ENCODE data around the gene SART1. TPM values are rescaled to one million over a fixed set of nuclear protein-coding genes. Genes with fewer than 3 reads are reported as not detected.
A peak's percentile ranks its signal among the peaks of the same experiment; 100 is the strongest.

SART1 gene
- total RNA-seq, 1 experiment from 2014 or later: 240 TPM

DNA sequence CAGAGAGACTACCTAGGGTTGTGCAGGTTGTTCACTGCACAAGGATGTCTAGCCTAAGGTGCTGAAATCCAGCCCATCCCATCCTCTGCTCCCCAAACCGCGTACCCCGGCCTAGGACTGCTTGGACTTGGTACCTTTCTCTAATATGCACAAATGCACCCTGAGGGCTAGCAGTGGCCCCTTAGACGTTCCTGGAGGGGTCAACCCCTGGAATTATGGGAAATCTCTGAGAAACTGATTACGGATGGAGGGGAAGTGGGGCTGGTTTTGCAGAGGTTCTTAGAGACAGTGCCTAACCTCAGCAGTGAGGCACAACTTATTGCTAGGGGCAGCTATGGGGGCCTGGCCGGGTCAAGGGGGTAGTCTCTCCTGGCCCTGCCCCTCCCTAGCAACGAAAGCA lies 45.1 kb upstream of the SART1 start:
- TF ChIP-seq EZH2 (IDR thresholded peaks at IDR 0.05; ENCODE audit: low read length, unreplicated experiment) (no peak), EZH2phosphoT487 (IDR thresholded peaks at IDR 0.05; ENCODE audit: borderline replicate concordance, low read length) (no peak)
- TF ChIP-seq, protein P1, sequence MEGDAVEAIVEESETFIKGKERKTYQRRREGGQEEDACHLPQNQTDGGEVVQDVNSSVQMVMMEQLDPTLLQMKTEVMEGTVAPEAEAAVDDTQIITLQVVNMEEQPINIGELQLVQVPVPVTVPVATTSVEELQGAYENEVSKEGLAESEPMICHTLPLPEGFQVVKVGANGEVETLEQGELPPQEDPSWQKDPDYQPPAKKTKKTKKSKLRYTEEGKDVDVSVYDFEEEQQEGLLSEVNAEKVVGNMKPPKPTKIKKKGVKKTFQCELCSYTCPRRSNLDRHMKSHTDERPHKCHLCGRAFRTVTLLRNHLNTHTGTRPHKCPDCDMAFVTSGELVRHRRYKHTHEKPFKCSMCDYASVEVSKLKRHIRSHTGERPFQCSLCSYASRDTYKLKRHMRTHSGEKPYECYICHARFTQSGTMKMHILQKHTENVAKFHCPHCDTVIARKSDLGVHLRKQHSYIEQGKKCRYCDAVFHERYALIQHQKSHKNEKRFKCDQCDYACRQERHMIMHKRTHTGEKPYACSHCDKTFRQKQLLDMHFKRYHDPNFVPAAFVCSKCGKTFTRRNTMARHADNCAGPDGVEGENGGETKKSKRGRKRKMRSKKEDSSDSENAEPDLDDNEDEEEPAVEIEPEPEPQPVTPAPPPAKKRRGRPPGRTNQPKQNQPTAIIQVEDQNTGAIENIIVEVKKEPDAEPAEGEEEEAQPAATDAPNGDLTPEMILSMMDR (conservative IDR thresholded peaks at IDR 0.05; ENCODE audit: low read depth, low read length): no peak
- Histone ChIP-seq H3K4me2 (ENCODE audit: low read length) (peak overlapping the region; percentile 86), H3K79me2 (ENCODE audit: low read length) (peaks cover 79% of the 10 kb centered on the region)

DNA sequence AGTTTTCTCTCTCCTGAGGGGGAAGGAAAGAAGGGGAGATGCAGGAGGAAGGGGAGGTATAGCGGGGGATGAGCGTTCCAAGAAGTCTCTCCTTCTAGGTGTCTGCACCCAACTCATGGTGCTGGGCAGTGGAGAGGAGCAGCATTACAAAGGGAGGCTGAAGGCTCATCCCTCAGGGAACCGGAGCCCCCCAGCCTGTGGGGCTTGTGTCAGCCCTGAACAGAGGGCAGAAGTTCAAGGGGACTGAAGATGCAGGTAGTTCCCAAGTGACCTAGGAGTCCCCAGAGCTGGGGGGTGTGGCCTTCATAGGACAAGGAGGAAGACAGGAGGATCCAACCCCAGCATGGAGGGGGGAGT lies 44.5 kb upstream of the SART1 start:
- peaks cover 66% of the 10 kb centered on the region for H3K4me1 ChIP-seq (ENCODE audit: insufficient read depth, low read length)
- peaks cover 84% of the 10 kb centered on the region for H3K79me2 ChIP-seq (ENCODE audit: low read length)
- no TSS peak for BruUV-seq (replicated peaks)
- H2AFZ ChIP-seq (ENCODE audit: low read length): no peak overlapping the region
- ChIA-PET CTCF (no interaction called here), POLR2A (ENCODE audit: unreplicated experiment) (no interaction called here)
- no peaks in the 10 kb centered on the region for H3K9me2 ChIP-seq (replicated peaks; ENCODE audit: low read length)
- ATAC-seq: no peak
- peak overlapping the region; percentile 76 for H3K4me3 ChIP-seq (ENCODE audit: low read length)
- no peak for TF ChIP-seq EZH2phosphoT487 (IDR thresholded peaks at IDR 0.05; ENCODE audit: borderline replicate concordance, low read length)
- peaks cover 3% of the 10 kb centered on the region; the same call in 1 of the 2 replicates for H3K36me3 ChIP-seq (ENCODE audit: low read depth, low read length)
- no peaks in the 10 kb centered on the region for H3K27me3 ChIP-seq (ENCODE audit: low read length)
- H3K9me3 ChIP-seq (ENCODE audit: low read length): no peaks in the 10 kb centered on the region
- peak overlapping the region; percentile 92 for H3K9ac ChIP-seq (ENCODE audit: low read length)
- H4K20me1 ChIP-seq (ENCODE audit: low read length): 0 out of 2 replicates have a peak, but pooled peaks cover 6% of the 10 kb centered on the region
- peak overlapping the region; percentile 86 for H3K4me2 ChIP-seq (ENCODE audit: low read length)
- DNase-seq: peak; percentile 31
- peak overlapping the region; percentile 93 for H3K27ac ChIP-seq (ENCODE audit: low read length)
- intact Hi-C loops (cut with micrococcal nuclease): no loop called here
- peaks cover 5% of the 10 kb centered on the region for H3F3A ChIP-seq (ENCODE audit: low read length, unreplicated experiment)

More for the DNA sequence above, 45.1 kb upstream of the SART1 start:
- H2AFZ ChIP-seq (ENCODE audit: low read length): no peak overlapping the region
- no peak for ATAC-seq
- H3K4me1 ChIP-seq (ENCODE audit: insufficient read depth, low read length): peaks cover 72% of the 10 kb centered on the region
- ChIA-PET CTCF (interaction anchor here (1.3 kb wide), 1 partner anchor 28 kb away, joined by 16 read pairs; the partner anchor contains the start of gene FIBP), POLR2A (ENCODE audit: unreplicated experiment) (interaction anchor here (0.6 to 1.7 kb wide), 7 partner anchors 13 to 28 kb away, joined by 3 to 35 read pairs (median 7); partner anchors contain the start of genes CCDC85B, FIBP and FOSL1)
- H3F3A ChIP-seq (ENCODE audit: low read length, unreplicated experiment): peaks cover 5% of the 10 kb centered on the region
- no peaks in the 10 kb centered on the region for H3K27me3 ChIP-seq (ENCODE audit: low read length)
- BruUV-seq (replicated peaks): no TSS peak
- 0 out of 2 replicates have a peak, but pooled peaks cover 6% of the 10 kb centered on the region for H4K20me1 ChIP-seq (ENCODE audit: low read length)
- peak overlapping the region; percentile 76 for H3K4me3 ChIP-seq (ENCODE audit: low read length)
- H3K9me3 ChIP-seq (ENCODE audit: low read length): no peaks in the 10 kb centered on the region
- peak overlapping the region; percentile 93 for H3K27ac ChIP-seq (ENCODE audit: low read length)
- peak overlapping the region; percentile 92 for H3K9ac ChIP-seq (ENCODE audit: low read length)
- no peaks in the 10 kb centered on the region for H3K9me2 ChIP-seq (replicated peaks; ENCODE audit: low read length)
- intact Hi-C loops (cut with micrococcal nuclease): no loop called here
- no peaks in the 10 kb centered on the region for H3K36me3 ChIP-seq (ENCODE audit: low read depth, low read length)
- no peak for DNase-seq

DNA sequence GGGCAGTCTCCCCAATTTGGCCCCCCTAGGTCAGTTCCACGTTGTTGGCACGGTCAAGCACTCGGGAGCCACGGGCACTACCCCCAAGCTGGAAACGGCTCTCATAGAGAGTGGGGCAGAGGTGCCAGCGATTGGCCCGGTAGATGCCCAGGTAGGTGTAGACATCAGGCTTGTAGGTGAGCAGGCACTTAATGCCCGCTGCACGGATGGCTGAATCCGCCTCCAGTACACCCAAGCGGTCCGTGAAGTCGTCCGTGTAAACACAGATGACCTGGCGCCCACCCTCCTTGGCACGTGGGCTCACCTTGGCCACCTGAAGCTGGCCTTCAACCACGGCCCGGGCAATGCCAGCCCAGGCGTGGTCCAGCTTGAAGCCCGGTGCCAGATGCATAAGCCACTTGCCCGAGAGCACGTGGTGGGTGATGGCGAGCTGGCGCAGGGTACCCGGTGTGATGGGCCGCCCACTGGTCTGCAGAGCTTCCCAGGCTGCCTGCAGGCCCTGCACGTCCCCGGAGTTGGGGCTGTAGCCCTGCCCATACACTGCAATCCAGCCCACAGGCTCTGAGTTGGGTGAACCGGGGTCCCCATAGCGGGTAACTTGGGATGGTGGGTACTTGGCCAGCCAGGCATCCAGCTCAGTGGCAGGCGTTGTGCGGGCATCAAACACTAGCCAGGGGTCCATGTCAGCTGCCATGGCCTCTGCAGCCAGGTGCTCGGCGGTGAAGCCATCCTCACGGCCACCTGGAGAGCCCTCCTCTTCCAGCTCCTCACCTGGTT lies 43.9 kb upstream of the SART1 start:
- peaks cover 6% of the 10 kb centered on the region for H3F3A ChIP-seq (ENCODE audit: low read length, unreplicated experiment)
- peak overlapping the region; percentile 92 for H3K9ac ChIP-seq (ENCODE audit: low read length)
- 0 out of 2 replicates have a peak, but pooled peaks cover 6% of the 10 kb centered on the region for H4K20me1 ChIP-seq (ENCODE audit: low read length)
- H3K4me2 ChIP-seq (ENCODE audit: low read length): peak overlapping the region; percentile 86
- CTCF ChIA-PET: interaction anchor here (0.6 kb wide), 1 partner anchor 17 kb away, joined by 3 read pairs; no protein-coding TSS in a partner anchor
- H3K27ac ChIP-seq (ENCODE audit: low read length): peak overlapping the region; percentile 93
- no peak overlapping the region for H2AFZ ChIP-seq (ENCODE audit: low read length)
- peaks cover 9% of the 10 kb centered on the region; the same call in 1 of the 2 replicates for H3K36me3 ChIP-seq (ENCODE audit: low read depth, low read length)
- intact Hi-C loops (cut with micrococcal nuclease): no loop called here
- POLR2A ChIA-PET (ENCODE audit: unreplicated experiment): interaction anchor here (0.5 to 1.2 kb wide), 5 partner anchors 22 to 346 kb away, joined by 3 to 17 read pairs (median 3); partner anchors contain the start of genes CCDC85B and FIBP
- H3K4me1 ChIP-seq (ENCODE audit: insufficient read depth, low read length): peaks cover 60% of the 10 kb centered on the region
- DNase-seq: peak; percentile 36
- peaks cover 88% of the 10 kb centered on the region for H3K79me2 ChIP-seq (ENCODE audit: low read length)
- peak overlapping the region; percentile 76 for H3K4me3 ChIP-seq (ENCODE audit: low read length)
- H3K9me2 ChIP-seq (replicated peaks; ENCODE audit: low read length): no peaks in the 10 kb centered on the region
- H3K27me3 ChIP-seq (ENCODE audit: low read length): no peaks in the 10 kb centered on the region
- TF ChIP-seq EZH2phosphoT487 (IDR thresholded peaks at IDR 0.05; ENCODE audit: borderline replicate concordance, low read length): no peak
- H3K9me3 ChIP-seq (ENCODE audit: low read length): no peaks in the 10 kb centered on the region
- no peak for ATAC-seq
- BruUV-seq (replicated peaks): no TSS peak
